Liver (tissue), 9 donors: ENCODE data around the gene CCNL1. TPM values are rescaled to one million over a fixed set of nuclear protein-coding genes. Genes with fewer than 3 reads are reported as not detected.
A peak's percentile ranks its signal among the peaks of the same experiment; 100 is the strongest.

Experiments used
- DNase-seq: peaks from one replicate; pipeline ENCODE4 v3.0.0-alpha.2; 2017; ENCODE audit warnings: low spot score
- H3K27ac ChIP-seq, 2 donors: one replicate each; pipeline ENCODE4 v1.7.0; 2013; ENCODE audit warnings: inconsistent platforms in 2 of 2, low read length in 2 of 2, control low read depth in 1 of 2, low read depth in 1 of 2, mild to moderate bottlenecking in 1 of 2
- H3K27me3 ChIP-seq, 4 donors: one replicate each; pipeline versions ENCODE4 v1.6.1 to v1.7.0; 2013; ENCODE audit warnings: low read length in 3 of 4, inconsistent platforms in 1 of 4, mild to moderate bottlenecking in 1 of 4, moderate library complexity in 1 of 4; ENCODE audit not compliant: control insufficient read depth in 4 of 4, insufficient read depth in 4 of 4
- H3K36me3 ChIP-seq, 4 donors: one replicate each; pipeline versions ENCODE4 v1.6.1 to v1.7.0; 2013; ENCODE audit warnings: low read length in 3 of 4, mild to moderate bottlenecking in 3 of 4, low read depth in 1 of 4, moderate library complexity in 1 of 4; ENCODE audit not compliant: control insufficient read depth in 4 of 4, insufficient read depth in 3 of 4
- H3K4me1 ChIP-seq, 4 donors: one replicate each; pipeline versions ENCODE4 v1.6.1 to v1.7.0; 2013; ENCODE audit warnings: low read length in 3 of 4, mild to moderate bottlenecking in 3 of 4, moderate library complexity in 1 of 4; ENCODE audit not compliant: control insufficient read depth in 4 of 4, insufficient read depth in 4 of 4
- H3K4me3 ChIP-seq, 3 donors: one replicate each; pipeline versions ENCODE4 v1.6.1 to v1.7.0; 2013; ENCODE audit warnings: low read length in 3 of 3, control low read depth in 1 of 3, low read depth in 1 of 3, mild to moderate bottlenecking in 1 of 3
- H3K9ac ChIP-seq, 2 donors: one replicate each; pipeline ENCODE4 v1.7.0; 2013; ENCODE audit warnings: low read length in 2 of 2, mild to moderate bottlenecking in 2 of 2, moderate library complexity in 2 of 2, control low read depth in 1 of 2, low read depth in 1 of 2
- H3K9me3 ChIP-seq, 4 donors: one replicate each; pipeline versions ENCODE4 v1.6.1 to v1.7.0; 2013; ENCODE audit warnings: low read length in 3 of 4; ENCODE audit not compliant: control insufficient read depth in 4 of 4
- EGR1 ChIP-seq, 2 donors: IDR thresholded peaks; 2 replicates each; pipeline ENCODE4 v1.6.1; 2016 to 2018; ENCODE audit warnings: antibody characterized with exemption in 2 of 2, low read depth in 2 of 2
- FOXA1 ChIP-seq: IDR thresholded peaks from 2 replicates; pipeline ENCODE4 v1.6.1; 2016; ENCODE audit warnings: antibody characterized with exemption
- GABPA ChIP-seq, 2 donors: IDR thresholded peaks in 1 of 2; conservative IDR thresholded peaks in 1 of 2; 2 replicates each; pipeline ENCODE4 v1.6.1; 2016; ENCODE audit warnings: antibody characterized with exemption in 2 of 2, mild to moderate bottlenecking in 1 of 2, moderate library complexity in 1 of 2
- HNF4G ChIP-seq: IDR thresholded peaks from 2 replicates; pipeline ENCODE4 v1.6.1; 2016; ENCODE audit warnings: antibody characterized with exemption
- JUND ChIP-seq, 2 donors: IDR thresholded peaks; 2 replicates each; pipeline ENCODE4 v1.6.1; 2016; ENCODE audit warnings: antibody characterized with exemption in 2 of 2
- NR2F2 ChIP-seq: IDR thresholded peaks from 2 replicates; pipeline ENCODE4 v1.6.1; 2016; ENCODE audit warnings: antibody characterized with exemption
- RAD21 ChIP-seq, 2 donors: IDR thresholded peaks; 2 replicates each; pipeline ENCODE4 v1.6.1; 2016; ENCODE audit warnings: antibody characterized with exemption in 2 of 2, mild to moderate bottlenecking in 2 of 2
- RXRA ChIP-seq, 2 donors: IDR thresholded peaks; 2 replicates each; pipeline ENCODE4 v1.6.1; 2017 to 2018; ENCODE audit warnings: antibody characterized with exemption in 2 of 2, mild to moderate bottlenecking in 1 of 2
- SP1 ChIP-seq: IDR thresholded peaks from 2 replicates; pipeline ENCODE4 v1.6.1; 2018; ENCODE audit warnings: antibody characterized with exemption, mild to moderate bottlenecking
- TAF1 ChIP-seq: conservative IDR thresholded peaks from 2 replicates; pipeline ENCODE4 v1.6.1; 2016; ENCODE audit warnings: antibody characterized with exemption, mild to moderate bottlenecking
- YY1 ChIP-seq: IDR thresholded peaks from 2 replicates; pipeline ENCODE4 v1.6.1; 2016; ENCODE audit warnings: antibody characterized with exemption, mild to moderate bottlenecking
- whole genome bisulfite sequencing: extraction: QIAGEN DNeasy Blood & Tissue Kit; methylation state at CpG from one replicate; pipeline ENCODE4 v1.1.7; 2013; 5-methylcytosine and 5-hydroxymethylcytosine counted together
- polyA plus RNA-seq, 2 donors: library from polyadenylated mRNA; stranded (reverse) in 1 of 2; unstranded in 1 of 2; fragments of 200-250 nt in 1 of 2; fragments of >200 nt in 1 of 2; fragmentation: Nextera tagmentation in 1 of 2; extraction: Ambion mirVana in 1 of 2; gene quantifications; one replicate each; pipeline versions ENCODE4 v1.2.1 to v1.2.3, GENCODE V29; 2013 to 2015
- total RNA-seq, 2 donors: library from RNA; depleted of rRNA; stranded (reverse); fragments of >200 nt; gene quantifications; one replicate each; pipeline ENCODE4 v1.2.3, GENCODE V29; 2014
- TF ChIP-seq, protein P1 (sequence below): IDR thresholded peaks from 2 replicates; pipeline ENCODE4 v1.6.1; 2016; ENCODE audit warnings: antibody characterized with exemption, mild to moderate bottlenecking
- TF ChIP-seq, protein P2 (sequence below): fragments of 150-350 bp; IDR thresholded peaks from 2 replicates; pipeline ENCODE4 v1.5.1; 2017; ENCODE audit warnings: improper control_type of control experiment, low read depth, low read length; ENCODE audit not compliant: missing input control
- donor health status: healthy.
- donor health status: healthy.
- donor health status: healthy.
- donor health status: healthy.
- donor health status: healthy.

CCNL1 gene
- total and polyA plus RNA-seq, 4 donors = 22.7 to 163 (median 95.0) TPM

DNA sequence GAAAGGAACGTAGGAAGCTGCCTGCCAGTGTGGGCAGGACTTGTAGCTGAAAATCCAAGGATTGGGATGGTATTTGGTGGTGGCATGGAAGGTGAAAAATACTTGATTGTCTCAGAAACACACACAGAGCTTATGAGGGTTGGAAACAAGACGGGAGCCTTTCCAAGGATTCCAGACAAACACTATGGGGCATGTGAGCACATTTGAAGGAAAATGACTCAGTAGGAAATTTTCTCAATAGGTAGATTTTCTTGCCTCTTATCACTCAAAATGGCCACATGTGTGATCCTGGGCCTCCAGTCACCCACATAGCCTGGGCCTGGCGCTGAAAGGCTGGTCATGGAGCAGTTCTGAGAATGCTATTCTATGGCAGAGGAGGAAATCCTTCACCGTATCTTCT is 47.4 kb downstream of the CCNL1 start:
- no peak overlapping the region for H3K27ac ChIP-seq
- TF ChIP-seq FOXA1 = no peak
- WGBS = 94% methylated on average over 4 of the region's 4 CpGs
- no peak for DNase-seq
- H3K4me3 ChIP-seq = no peak overlapping the region
- no peaks in the 10 kb centered on the region for H3K9me3 ChIP-seq
- H3K4me1 ChIP-seq = peaks cover 0 to 12% (median 3%) of the 10 kb centered on the region in 4 donors
- no peaks in the 10 kb centered on the region for H3K27me3 ChIP-seq
- no peak overlapping the region for H3K9ac ChIP-seq
- H3K36me3 ChIP-seq = no peaks in the 10 kb centered on the region

DNA sequence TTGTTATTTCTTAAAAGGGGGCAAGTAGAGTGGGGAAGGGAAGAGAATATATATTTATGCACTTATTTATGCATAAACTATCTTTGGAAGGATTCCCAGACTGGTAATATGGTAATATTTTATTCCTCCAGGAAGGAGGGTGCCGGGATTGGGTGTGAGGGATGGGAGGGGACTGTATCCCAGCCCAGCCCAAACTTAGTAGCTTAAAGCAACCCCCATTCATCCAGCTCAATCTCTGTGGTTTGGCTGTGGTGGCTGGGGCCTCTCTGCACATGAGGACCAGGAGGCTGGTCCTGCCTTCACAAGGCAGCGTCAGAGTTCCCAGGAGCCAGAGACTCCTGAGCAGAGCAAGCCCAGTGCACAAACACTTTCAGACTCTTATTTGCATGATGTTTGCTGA is 48.4 kb downstream of the CCNL1 start:
- WGBS = 80% methylated on average over 2 of the region's 2 CpGs
- Histone ChIP-seq H3K36me3 (no peaks in the 10 kb centered on the region), H3K27me3 (no peaks in the 10 kb centered on the region), H3K4me3 (no peak overlapping the region), H3K4me1 (peaks cover 0 to 12% (median 3%) of the 10 kb centered on the region in 4 donors), H3K9me3 (no peaks in the 10 kb centered on the region), H3K27ac (no peak overlapping the region), H3K9ac (no peak overlapping the region)
- no peak for DNase-seq
- no peak for TF ChIP-seq JUND (IDR thresholded peaks at IDR 0.05)
- TF ChIP-seq, protein P1, sequence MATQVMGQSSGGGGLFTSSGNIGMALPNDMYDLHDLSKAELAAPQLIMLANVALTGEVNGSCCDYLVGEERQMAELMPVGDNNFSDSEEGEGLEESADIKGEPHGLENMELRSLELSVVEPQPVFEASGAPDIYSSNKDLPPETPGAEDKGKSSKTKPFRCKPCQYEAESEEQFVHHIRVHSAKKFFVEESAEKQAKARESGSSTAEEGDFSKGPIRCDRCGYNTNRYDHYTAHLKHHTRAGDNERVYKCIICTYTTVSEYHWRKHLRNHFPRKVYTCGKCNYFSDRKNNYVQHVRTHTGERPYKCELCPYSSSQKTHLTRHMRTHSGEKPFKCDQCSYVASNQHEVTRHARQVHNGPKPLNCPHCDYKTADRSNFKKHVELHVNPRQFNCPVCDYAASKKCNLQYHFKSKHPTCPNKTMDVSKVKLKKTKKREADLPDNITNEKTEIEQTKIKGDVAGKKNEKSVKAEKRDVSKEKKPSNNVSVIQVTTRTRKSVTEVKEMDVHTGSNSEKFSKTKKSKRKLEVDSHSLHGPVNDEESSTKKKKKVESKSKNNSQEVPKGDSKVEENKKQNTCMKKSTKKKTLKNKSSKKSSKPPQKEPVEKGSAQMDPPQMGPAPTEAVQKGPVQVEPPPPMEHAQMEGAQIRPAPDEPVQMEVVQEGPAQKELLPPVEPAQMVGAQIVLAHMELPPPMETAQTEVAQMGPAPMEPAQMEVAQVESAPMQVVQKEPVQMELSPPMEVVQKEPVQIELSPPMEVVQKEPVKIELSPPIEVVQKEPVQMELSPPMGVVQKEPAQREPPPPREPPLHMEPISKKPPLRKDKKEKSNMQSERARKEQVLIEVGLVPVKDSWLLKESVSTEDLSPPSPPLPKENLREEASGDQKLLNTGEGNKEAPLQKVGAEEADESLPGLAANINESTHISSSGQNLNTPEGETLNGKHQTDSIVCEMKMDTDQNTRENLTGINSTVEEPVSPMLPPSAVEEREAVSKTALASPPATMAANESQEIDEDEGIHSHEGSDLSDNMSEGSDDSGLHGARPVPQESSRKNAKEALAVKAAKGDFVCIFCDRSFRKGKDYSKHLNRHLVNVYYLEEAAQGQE = no peak
- no peak for TF ChIP-seq RAD21 (IDR thresholded peaks at IDR 0.05)
- TF ChIP-seq SP1 = no peak
- no peak for TF ChIP-seq RXRA (IDR thresholded peaks at IDR 0.05)
- no peak for TF ChIP-seq YY1
- TF ChIP-seq, protein P2, sequence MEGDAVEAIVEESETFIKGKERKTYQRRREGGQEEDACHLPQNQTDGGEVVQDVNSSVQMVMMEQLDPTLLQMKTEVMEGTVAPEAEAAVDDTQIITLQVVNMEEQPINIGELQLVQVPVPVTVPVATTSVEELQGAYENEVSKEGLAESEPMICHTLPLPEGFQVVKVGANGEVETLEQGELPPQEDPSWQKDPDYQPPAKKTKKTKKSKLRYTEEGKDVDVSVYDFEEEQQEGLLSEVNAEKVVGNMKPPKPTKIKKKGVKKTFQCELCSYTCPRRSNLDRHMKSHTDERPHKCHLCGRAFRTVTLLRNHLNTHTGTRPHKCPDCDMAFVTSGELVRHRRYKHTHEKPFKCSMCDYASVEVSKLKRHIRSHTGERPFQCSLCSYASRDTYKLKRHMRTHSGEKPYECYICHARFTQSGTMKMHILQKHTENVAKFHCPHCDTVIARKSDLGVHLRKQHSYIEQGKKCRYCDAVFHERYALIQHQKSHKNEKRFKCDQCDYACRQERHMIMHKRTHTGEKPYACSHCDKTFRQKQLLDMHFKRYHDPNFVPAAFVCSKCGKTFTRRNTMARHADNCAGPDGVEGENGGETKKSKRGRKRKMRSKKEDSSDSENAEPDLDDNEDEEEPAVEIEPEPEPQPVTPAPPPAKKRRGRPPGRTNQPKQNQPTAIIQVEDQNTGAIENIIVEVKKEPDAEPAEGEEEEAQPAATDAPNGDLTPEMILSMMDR = no peak
- no peak for TF ChIP-seq FOXA1
- no peak for TF ChIP-seq GABPA (IDR thresholded peaks at IDR 0.05 in 1 of 2, conservative IDR thresholded peaks at IDR 0.05 in 1 of 2)
- no peak for TF ChIP-seq TAF1
- no peak for TF ChIP-seq EGR1 (IDR thresholded peaks at IDR 0.05; ENCODE audit: low read depth in 2 of 2)

DNA sequence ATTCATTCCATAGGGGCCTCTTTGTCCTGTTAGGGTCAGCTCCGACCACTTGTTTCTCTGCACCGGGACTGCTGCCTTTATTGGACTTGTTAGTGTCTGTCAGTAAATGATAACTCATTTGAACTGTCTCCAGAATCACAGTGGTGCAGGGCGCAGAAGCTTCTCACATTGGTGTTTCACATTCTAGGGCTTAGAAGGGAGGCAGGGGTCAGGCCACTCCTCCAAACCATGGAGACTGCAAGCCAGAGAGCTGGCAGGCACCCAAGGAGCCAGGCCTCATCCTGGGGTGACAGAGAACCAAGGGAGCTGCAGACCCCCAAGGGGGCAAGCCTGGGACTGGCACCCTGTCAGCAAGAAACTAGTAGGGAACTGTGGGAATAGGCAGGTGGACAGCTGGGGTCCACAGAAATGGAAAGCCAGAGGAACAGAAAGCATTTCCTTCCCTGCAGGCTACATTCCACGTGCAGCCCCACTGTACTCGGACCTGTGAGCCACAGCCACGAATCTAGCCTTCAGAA is 49.1 kb downstream of the CCNL1 start:
- TF ChIP-seq HNF4G (no peak), NR2F2 (peak; percentile 26)
- no peaks in the 10 kb centered on the region for H3K36me3 ChIP-seq
- 74% methylated on average over 6 of the region's 6 CpGs for WGBS
- H3K9me3 ChIP-seq = no peaks in the 10 kb centered on the region
- H3K27ac ChIP-seq = no peak overlapping the region
- no peaks in the 10 kb centered on the region for H3K27me3 ChIP-seq
- no peak for DNase-seq
- H3K4me3 ChIP-seq = no peak overlapping the region
- H3K4me1 ChIP-seq = peaks cover 0 to 12% (median 3%) of the 10 kb centered on the region in 4 donors
- H3K9ac ChIP-seq = no peak overlapping the region
